Trophoblast cell (in vitro differentiated cells and primary cell): ENCODE measurements around the gene ADPRS.

Experiments
- DNase-seq, 2 donors: peaks; one replicate each; pipeline ENCODE4 v3.0.0-alpha.2; 2016
- H2AFZ ChIP-seq: 2 replicates; pipeline ENCODE4 v1.6.1; 2013; ENCODE audit warnings: low read length, moderate library complexity, mild to moderate bottlenecking; ENCODE audit not compliant: insufficient read depth, poor library complexity
- H2AK5ac ChIP-seq: 2 replicates; pipeline ENCODE4 v1.6.1; 2013; ENCODE audit warnings: mild to moderate bottlenecking, low read length
- H2BK120ac ChIP-seq: 2 replicates; pipeline ENCODE4 v1.6.1; 2013; ENCODE audit warnings: low read length, mild to moderate bottlenecking, moderate library complexity; ENCODE audit not compliant: insufficient read depth, poor library complexity
- H2BK12ac ChIP-seq: 2 replicates; pipeline ENCODE4 v1.6.1; 2013; ENCODE audit warnings: mild to moderate bottlenecking, low read length, moderate library complexity
- H2BK5ac ChIP-seq: 2 replicates; pipeline ENCODE4 v1.6.1; 2013; ENCODE audit warnings: low read length, low read depth, moderate library complexity, mild to moderate bottlenecking; ENCODE audit not compliant: poor library complexity
- H3K14ac ChIP-seq: 2 replicates; pipeline ENCODE4 v1.6.1; 2013; ENCODE audit warnings: mild to moderate bottlenecking, low read length
- H3K18ac ChIP-seq: 2 replicates; pipeline ENCODE4 v1.6.1; 2013; ENCODE audit warnings: mild to moderate bottlenecking, low read length
- H3K23ac ChIP-seq: 2 replicates; pipeline ENCODE4 v1.6.1; 2013; ENCODE audit warnings: low read length
- H3K27ac ChIP-seq: 2 replicates; pipeline ENCODE4 v1.5.1; 2013; ENCODE audit warnings: low read depth, mild to moderate bottlenecking, inconsistent platforms, low read length, moderate library complexity
- H3K27me3 ChIP-seq: 2 replicates; pipeline ENCODE4 v1.6.1; 2013; ENCODE audit warnings: inconsistent platforms, mild to moderate bottlenecking, low read length, moderate library complexity; ENCODE audit not compliant: insufficient read depth
- H3K36me3 ChIP-seq, 2 experiments: 1 replicate in 1 of 2; 2 replicates in 1 of 2; pipeline ENCODE4 v1.6.1; 2013; ENCODE audit warnings: low read length in 2 of 2, mild to moderate bottlenecking in 2 of 2, moderate library complexity in 1 of 2; ENCODE audit not compliant: insufficient read depth in 2 of 2, control insufficient read depth in 1 of 2
- H3K4ac ChIP-seq: 2 replicates; pipeline ENCODE4 v1.6.1; 2013; ENCODE audit warnings: low read depth, mild to moderate bottlenecking, low read length, moderate library complexity
- H3K4me1 ChIP-seq, 2 experiments: 1 replicate in 1 of 2; 2 replicates in 1 of 2; pipeline ENCODE4 v1.6.1; 2013; ENCODE audit warnings: low read length in 2 of 2, mild to moderate bottlenecking in 2 of 2, moderate library complexity in 1 of 2; ENCODE audit not compliant: insufficient read depth in 2 of 2, control insufficient read depth in 1 of 2
- H3K4me2 ChIP-seq: 2 replicates; pipeline ENCODE4 v1.6.1; 2013; ENCODE audit warnings: inconsistent platforms, mild to moderate bottlenecking, low read length, moderate library complexity
- H3K4me3 ChIP-seq: 2 replicates; pipeline ENCODE4 v1.5.1; 2013; ENCODE audit warnings: mild to moderate bottlenecking, low read depth, low read length, inconsistent platforms
- H3K79me1 ChIP-seq: one replicate; pipeline ENCODE4 v1.6.1; 2013; ENCODE audit warnings: low read length
- H3K79me2 ChIP-seq: 2 replicates; pipeline ENCODE4 v1.6.1; 2013; ENCODE audit warnings: low read length, mild to moderate bottlenecking; ENCODE audit not compliant: control insufficient read depth, insufficient read depth, poor library complexity
- H3K9ac ChIP-seq: 2 replicates; pipeline ENCODE4 v1.6.1; 2013; ENCODE audit warnings: mild to moderate bottlenecking, low read length
- H3K9me3 ChIP-seq: 2 replicates; pipeline ENCODE4 v1.6.1; 2013; ENCODE audit warnings: low read depth, mild to moderate bottlenecking, control low read depth, inconsistent platforms, low read length; ENCODE audit not compliant: insufficient read depth
- H4K12ac ChIP-seq: 2 replicates; pipeline ENCODE4 v1.6.1; 2013; ENCODE audit warnings: low read depth, mild to moderate bottlenecking, low read length, moderate library complexity
- H4K8ac ChIP-seq: 2 replicates; pipeline ENCODE4 v1.6.1; 2013; ENCODE audit warnings: low read depth, mild to moderate bottlenecking, low read length, moderate library complexity
- H4K91ac ChIP-seq: one replicate; pipeline ENCODE4 v1.6.1; 2013; ENCODE audit warnings: low read depth, mild to moderate bottlenecking, low read length, moderate library complexity
- WGBS: extraction: QIAGEN DNeasy Blood & Tissue Kit; methylation state at CpG from one replicate; pipeline ENCODE4 v1.1.7; 2013; ENCODE audit warnings: missing lambda C conversion rate; ENCODE audit not compliant: insufficient read length, insufficient coverage; ENCODE audit errors: extremely low coverage; 5-methylcytosine and 5-hydroxymethylcytosine counted together

ADPRS gene

GRCh38 chr1:36111151-36111550 is 22.5 kb downstream of the ADPRS start:
- Histone ChIP-seq H3K4me2 (no peak overlapping the region), H4K12ac (no peak overlapping the region), H3K4me3 (no peak overlapping the region), H3K14ac (no peak overlapping the region), H3K23ac (no peak overlapping the region), H2AFZ (no peak overlapping the region), H3K79me2 (no peaks in the 10 kb centered on the region), H3K4me1 (peaks cover 12 to 27% of the 10 kb centered on the region in 2 experiments), H3K4ac (no peak overlapping the region), H2BK12ac (no peak overlapping the region), H4K91ac (peak overlapping the region; percentile 19), H2BK120ac (no peak overlapping the region), H3K27ac (no peak overlapping the region), H3K79me1 (peaks cover 11% of the 10 kb centered on the region), H3K9me3 (no peaks in the 10 kb centered on the region), H4K8ac (no peak overlapping the region), H3K27me3 (no peaks in the 10 kb centered on the region), H2AK5ac (peak overlapping the region; percentile 12), H3K18ac (no peak overlapping the region), H3K36me3 (no peaks in the 10 kb centered on the region), H3K9ac (no peak overlapping the region), H2BK5ac (no peak overlapping the region)
- no peak for DNase-seq
- WGBS: no CpG with 5 or more reads among the region's 4 CpGs

- no peaks in the 10 kb centered on the region for H3K36me3 ChIP-seq
Observed at GRCh38 chr1:36112823-36113222, 24.1 kb downstream of the ADPRS start.

GRCh38 chr1:36114371-36114770 is 25.7 kb downstream of the ADPRS start:
- H3K23ac ChIP-seq: no peak overlapping the region
- H3K9me3 ChIP-seq: no peaks in the 10 kb centered on the region
- H3K18ac ChIP-seq: no peak overlapping the region
- no peak overlapping the region for H4K12ac ChIP-seq
- H3K27ac ChIP-seq: no peak overlapping the region
- H3K79me2 ChIP-seq: no peaks in the 10 kb centered on the region
- WGBS: no CpG with 5 or more reads among the region's 5 CpGs
- no peak overlapping the region for H4K8ac ChIP-seq
- no peak overlapping the region for H3K4me2 ChIP-seq
- no peak overlapping the region for H3K4me3 ChIP-seq
- H2AFZ ChIP-seq: no peak overlapping the region
- no peaks in the 10 kb centered on the region for H3K36me3 ChIP-seq
- peaks cover under 1% of the 10 kb centered on the region for H3K79me1 ChIP-seq
- H2BK120ac ChIP-seq: no peak overlapping the region
- no peak overlapping the region for H2BK5ac ChIP-seq
- DNase-seq: no peak
- no peaks in the 10 kb centered on the region for H3K27me3 ChIP-seq
- H4K91ac ChIP-seq: no peak overlapping the region
- H3K4ac ChIP-seq: no peak overlapping the region
- H2BK12ac ChIP-seq: no peak overlapping the region
- H2AK5ac ChIP-seq: no peak overlapping the region
- peaks cover 7 to 14% of the 10 kb centered on the region in 2 experiments for H3K4me1 ChIP-seq
- no peak overlapping the region for H3K9ac ChIP-seq
- no peak overlapping the region for H3K14ac ChIP-seq

More at GRCh38 chr1:36112823-36113222, 24.1 kb downstream of the ADPRS start:
- Histone ChIP-seq H3K14ac (no peak overlapping the region), H3K4me1 (peaks cover 15 to 26% of the 10 kb centered on the region in 2 experiments), H4K8ac (no peak overlapping the region), H2AFZ (no peak overlapping the region), H3K79me2 (no peaks in the 10 kb centered on the region), H3K9me3 (no peaks in the 10 kb centered on the region), H2BK5ac (no peak overlapping the region), H3K4me2 (no peak overlapping the region), H3K23ac (no peak overlapping the region), H3K18ac (no peak overlapping the region), H4K91ac (no peak overlapping the region), H3K4ac (no peak overlapping the region), H3K27me3 (no peaks in the 10 kb centered on the region), H4K12ac (no peak overlapping the region), H2AK5ac (no peak overlapping the region), H3K79me1 (peaks cover 11% of the 10 kb centered on the region), H3K4me3 (no peak overlapping the region), H2BK120ac (no peak overlapping the region), H3K27ac (no peak overlapping the region), H3K9ac (no peak overlapping the region), H2BK12ac (no peak overlapping the region)
- DNase-seq: no peak
- no CpG with 5 or more reads among the region's 9 CpGs for WGBS

GRCh38 chr1:36115200-36115669 is 26.5 kb downstream of the ADPRS start:
- H3K4ac ChIP-seq: no peak overlapping the region
- no peaks in the 10 kb centered on the region for H3K27me3 ChIP-seq
- no CpG with 5 or more reads among the region's 18 CpGs for WGBS
- no peaks in the 10 kb centered on the region for H3K9me3 ChIP-seq
- H3K4me2 ChIP-seq: no peak overlapping the region
- no peak overlapping the region for H4K91ac ChIP-seq
- no peak overlapping the region for H2BK120ac ChIP-seq
- no peaks in the 10 kb centered on the region for H3K36me3 ChIP-seq
- H3K9ac ChIP-seq: no peak overlapping the region
- peaks cover 12 to 19% of the 10 kb centered on the region in 2 experiments for H3K4me1 ChIP-seq
- no peak overlapping the region for H2BK5ac ChIP-seq
- no peak overlapping the region for H3K4me3 ChIP-seq
- H3K27ac ChIP-seq: no peak overlapping the region
- H2BK12ac ChIP-seq: no peak overlapping the region
- H2AFZ ChIP-seq: no peak overlapping the region
- DNase-seq: no peak
- no peak overlapping the region for H2AK5ac ChIP-seq
- H3K23ac ChIP-seq: no peak overlapping the region
- H3K14ac ChIP-seq: no peak overlapping the region
- no peak overlapping the region for H4K12ac ChIP-seq
- peak overlapping the region; percentile 7 for H4K8ac ChIP-seq
- H3K79me1 ChIP-seq: no peaks in the 10 kb centered on the region
- no peaks in the 10 kb centered on the region for H3K79me2 ChIP-seq
- no peak overlapping the region for H3K18ac ChIP-seq
